HG03095 (cell line): ENCODE measurements around the gene CBL.
"Not testable (repeated sequence)": the region's sequence is repeated elsewhere in the genome, so short reads cannot be mapped to it uniquely, and the experiment has no call there.

Experiments
- ATAC-seq: cut with Tn5 transposase; IDR thresholded peaks from one replicate; pipeline ENCODE4 v1.9.1; 2021; ENCODE audit warnings: moderate library complexity; ENCODE audit not compliant: unreplicated experiment

Gene CBL

GRCh38 chr11:119205574-119206510 lies at the start of gene CBL:
TSS of gene CBL (plus strand) at chr11:119206339. CDS start at chr11:119206418, 79 bp downstream.
- ATAC-seq: peak; percentile 79

GRCh38 chr11:119156496-119156895 lies 49.6 kb upstream of the CBL start:
- no peak for ATAC-seq

GRCh38 chr11:119157063-119157462 lies 49.1 kb upstream of the CBL start:
- ATAC-seq: no peak

GRCh38 chr11:119158467-119158866 lies 47.7 kb upstream of the CBL start:
- no peak for ATAC-seq

DNA sequence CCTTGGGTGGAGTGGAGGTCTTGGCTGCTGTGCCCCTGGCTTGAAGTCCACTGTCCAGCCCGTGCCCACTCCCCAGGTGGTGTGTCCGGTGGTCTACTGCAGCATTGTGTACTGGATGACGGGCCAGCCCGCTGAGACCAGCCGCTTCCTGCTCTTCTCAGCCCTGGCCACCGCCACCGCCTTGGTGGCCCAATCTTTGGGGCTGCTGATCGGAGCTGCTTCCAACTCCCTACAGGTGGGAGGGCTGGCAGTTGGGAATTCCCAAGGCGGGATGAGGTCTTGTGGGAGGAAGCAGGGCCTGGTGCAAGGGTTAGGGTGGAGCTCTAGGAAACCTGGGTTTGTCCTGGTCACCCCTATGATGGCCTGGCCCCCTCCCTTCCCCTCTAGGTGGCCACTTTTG lies 46.0 kb upstream of the CBL start:
- no peak for ATAC-seq

GRCh38 chr11:119161871-119162270 lies 44.3 kb upstream of the CBL start:
- ATAC-seq: no peak

DNA sequence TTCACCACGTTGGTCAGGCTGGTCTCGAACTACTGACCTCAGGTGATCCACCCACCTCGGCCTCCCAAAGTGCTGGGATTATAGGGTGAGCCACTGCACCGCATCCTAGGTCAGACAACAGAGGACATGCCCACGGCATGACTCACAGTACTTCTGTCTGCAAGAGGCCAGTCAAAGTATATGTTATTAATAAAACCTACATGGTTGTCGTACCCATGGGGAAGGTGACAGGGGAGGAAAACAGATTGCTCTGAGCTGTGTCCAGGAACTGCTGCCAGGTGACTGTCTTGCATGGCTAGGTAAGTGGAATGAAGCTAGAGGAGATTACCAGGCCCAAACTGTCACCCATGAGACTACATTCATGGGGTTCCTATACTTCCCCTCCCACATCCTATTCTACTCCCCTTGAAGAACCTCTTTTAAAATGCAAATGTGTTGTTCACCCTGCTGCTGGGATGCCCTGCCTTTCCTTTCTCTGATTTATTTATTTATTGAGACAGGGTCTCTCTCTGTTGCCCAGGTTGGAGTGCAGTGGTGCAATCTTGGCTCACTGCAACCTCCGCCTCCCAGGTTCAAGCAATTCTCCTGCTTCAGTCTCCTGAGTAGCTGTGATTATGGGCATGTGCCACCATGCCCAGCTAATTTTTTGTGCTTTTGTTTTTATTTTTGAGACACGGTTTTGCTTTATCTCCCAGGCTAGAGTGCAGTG lies 39.6 kb upstream of the CBL start:
- ATAC-seq: no peak

DNA sequence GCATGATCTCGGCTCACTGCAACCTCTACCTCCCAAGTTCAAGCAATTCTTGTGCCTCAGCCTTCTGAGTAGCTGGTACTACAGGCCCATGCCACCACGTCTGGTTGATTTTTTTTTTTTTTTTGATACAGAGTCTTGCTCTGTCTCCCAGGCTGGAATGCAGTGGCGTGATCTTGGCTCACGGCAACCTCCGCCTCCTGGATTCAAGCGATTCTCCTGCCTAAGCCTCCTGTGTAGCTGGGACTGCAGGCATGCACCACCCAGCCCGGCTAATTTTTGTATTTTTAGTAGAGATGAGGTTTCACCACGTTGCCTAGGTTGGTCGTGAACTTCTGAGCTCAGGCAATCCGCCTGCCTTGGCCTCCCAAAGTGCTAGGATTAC lies 39.1 kb upstream of the CBL start:
- ATAC-seq: not testable (repeated sequence)

- ATAC-seq: no peak
Observed at GRCh38 chr11:119167933-119168332, 38.2 kb upstream of the CBL start.

GRCh38 chr11:119168471-119169281 lies 37.5 kb upstream of the CBL start, which contains the start of gene NLRX1:
TSS of gene NLRX1 (plus strand) at chr11:119168725. CDS start at chr11:119171404, 2,679 bp downstream.
- peak; percentile 91 for ATAC-seq

GRCh38 chr11:119169282-119169719 lies 36.8 kb upstream of the CBL start:
- ATAC-seq: peak; percentile 26

GRCh38 chr11:119172513-119172912 lies 33.6 kb upstream of the CBL start:
- no peak for ATAC-seq

DNA sequence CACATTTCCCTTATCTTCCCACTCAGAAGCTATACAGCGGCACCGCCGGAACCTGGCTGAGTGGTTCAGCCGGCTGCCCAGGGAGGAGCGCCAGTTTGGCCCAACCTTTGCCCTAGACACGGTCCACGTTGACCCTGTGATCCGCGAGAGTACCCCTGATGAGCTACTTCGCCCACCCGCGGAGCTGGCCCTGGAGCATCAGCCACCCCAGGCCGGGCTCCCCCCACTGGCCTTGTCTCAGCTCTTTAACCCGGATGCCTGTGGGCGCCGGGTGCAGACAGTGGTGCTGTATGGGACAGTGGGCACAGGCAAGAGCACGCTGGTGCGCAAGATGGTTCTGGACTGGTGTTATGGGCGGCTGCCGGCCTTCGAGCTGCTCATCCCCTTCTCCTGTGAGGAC lies 32.7 kb upstream of the CBL start:
- ATAC-seq: no peak

- ATAC-seq: no peak
Observed at GRCh38 chr11:119175493-119176077, 30.6 kb upstream of the CBL start.

- ATAC-seq: no peak
Observed at GRCh38 chr11:119178166-119178680, 27.9 kb upstream of the CBL start.

- no peak for ATAC-seq
Observed at GRCh38 chr11:119179342-119179741, 26.8 kb upstream of the CBL start.

GRCh38 chr11:119179983-119180382 lies 26.2 kb upstream of the CBL start:
- ATAC-seq: no peak

- ATAC-seq: no peak
Observed at GRCh38 chr11:119180729-119181676, 25.1 kb upstream of the CBL start.

DNA sequence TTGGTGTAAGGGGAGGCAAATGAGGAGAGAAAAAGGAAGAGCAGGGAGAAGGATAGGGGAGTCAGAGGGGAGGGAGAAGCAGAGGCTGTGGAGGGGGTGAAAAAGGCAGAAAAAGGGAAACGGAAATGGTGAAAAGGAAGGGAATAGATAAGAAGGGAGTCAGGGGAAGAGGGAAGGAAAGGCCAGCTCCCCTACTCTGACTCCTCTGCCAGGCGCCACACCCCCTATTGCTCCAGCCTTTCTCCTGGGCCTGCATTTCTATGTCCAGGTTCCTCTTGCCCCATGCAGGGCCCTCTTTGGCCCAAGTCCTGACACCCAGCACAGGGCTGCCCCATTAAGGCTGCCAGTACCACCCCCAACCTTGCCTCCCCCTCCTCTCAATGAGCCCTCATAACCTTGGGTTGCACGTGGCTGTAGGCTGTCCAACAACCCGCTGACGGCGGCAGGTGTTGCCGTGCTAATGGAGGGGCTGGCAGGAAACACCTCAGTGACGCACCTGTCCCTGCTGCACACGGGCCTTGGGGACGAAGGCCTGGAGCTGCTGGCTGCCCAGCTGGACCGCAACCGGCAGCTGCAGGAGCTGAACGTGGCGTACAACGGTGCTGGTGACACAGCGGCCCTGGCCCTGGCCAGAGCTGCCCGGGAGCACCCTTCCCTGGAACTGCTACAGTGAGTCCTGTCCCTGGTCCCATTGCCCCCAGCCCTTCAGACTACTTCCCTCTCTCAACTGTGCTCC lies 24.3 kb upstream of the CBL start:
- no peak for ATAC-seq
